Brain microvascular endothelial cell (primary cell): Measurements from ENCODE around the gene SBF1.

Experiments
- DNase-seq: peaks from one replicate; pipeline ENCODE4 v3.0.0-alpha.2; 2020
- H3K27ac ChIP-seq: fragments of 250-450 bp; sonication (Bioruptor Pico); 2 replicates; pipeline ENCODE4 v1.5.1; 2020; ENCODE audit warnings: mild to moderate bottlenecking, moderate library complexity
- H3K27me3 ChIP-seq: fragments of 250-450 bp; sonication (Bioruptor Pico); replicated peaks from 2 replicates; pipeline ENCODE4 v1.5.1; 2020; ENCODE audit warnings: mild to moderate bottlenecking
- H3K36me3 ChIP-seq: fragments of 250-450 bp; sonication (Bioruptor Pico); replicated peaks from 2 replicates; pipeline ENCODE4 v1.5.1; 2020; ENCODE audit warnings: mild to moderate bottlenecking
- H3K4me3 ChIP-seq: 2 replicates; pipeline ENCODE4 v1.5.1; 2011; ENCODE audit warnings: low read depth, mild to moderate bottlenecking, control low read depth, low read length, moderate library complexity
- in situ Hi-C: cut with HindIII; loops from 2 replicates; pipeline ENCODE4 v1.10.0; 2017; ENCODE audit warnings: low sequenced_read_pairs, low pct_ligation_motif_present
- TF ChIP-seq, protein P1 (sequence below): IDR thresholded peaks from 2 replicates; pipeline ENCODE4 v1.5.1; 2011; ENCODE audit warnings: low read depth, mild to moderate bottlenecking, moderate library complexity, low read length, control low read depth, inconsistent platforms; ENCODE audit errors: missing control alignments

The SBF1 gene

DNA sequence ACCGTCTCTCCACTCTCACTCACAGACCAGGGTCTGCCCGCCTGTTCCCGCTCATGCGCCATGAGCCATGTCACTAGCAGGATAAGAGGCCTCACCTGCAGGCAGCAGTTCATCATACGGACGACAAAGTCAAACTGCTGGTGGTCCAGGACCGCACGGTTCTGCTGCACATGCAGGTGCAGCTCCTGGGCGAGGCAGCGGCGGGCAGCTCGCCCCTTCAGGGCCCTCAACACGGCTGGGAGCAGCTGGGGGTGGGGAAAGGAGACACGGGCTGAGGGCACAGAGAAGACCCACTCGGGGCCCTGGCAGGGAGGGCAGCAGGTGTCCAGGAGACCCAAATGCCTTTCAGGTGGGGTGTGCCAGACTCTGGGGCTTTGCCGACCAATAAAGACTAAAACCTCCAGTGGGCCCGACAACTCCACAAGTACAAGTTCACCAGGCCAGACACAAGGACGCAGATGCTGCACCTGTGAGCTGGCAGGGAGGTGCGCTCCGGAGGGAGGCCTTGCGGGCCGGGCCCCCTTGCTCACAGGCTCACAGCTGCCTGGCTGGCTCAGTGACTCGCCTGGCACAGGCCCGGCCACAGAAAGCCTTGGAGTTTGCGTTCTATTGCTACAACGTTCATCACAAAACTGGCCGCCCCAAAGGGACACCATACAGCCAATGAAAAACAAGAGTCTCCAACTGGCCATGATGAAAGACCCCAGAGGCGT lies 11.5 kb downstream of the SBF1 start:
- TF ChIP-seq, protein P1, sequence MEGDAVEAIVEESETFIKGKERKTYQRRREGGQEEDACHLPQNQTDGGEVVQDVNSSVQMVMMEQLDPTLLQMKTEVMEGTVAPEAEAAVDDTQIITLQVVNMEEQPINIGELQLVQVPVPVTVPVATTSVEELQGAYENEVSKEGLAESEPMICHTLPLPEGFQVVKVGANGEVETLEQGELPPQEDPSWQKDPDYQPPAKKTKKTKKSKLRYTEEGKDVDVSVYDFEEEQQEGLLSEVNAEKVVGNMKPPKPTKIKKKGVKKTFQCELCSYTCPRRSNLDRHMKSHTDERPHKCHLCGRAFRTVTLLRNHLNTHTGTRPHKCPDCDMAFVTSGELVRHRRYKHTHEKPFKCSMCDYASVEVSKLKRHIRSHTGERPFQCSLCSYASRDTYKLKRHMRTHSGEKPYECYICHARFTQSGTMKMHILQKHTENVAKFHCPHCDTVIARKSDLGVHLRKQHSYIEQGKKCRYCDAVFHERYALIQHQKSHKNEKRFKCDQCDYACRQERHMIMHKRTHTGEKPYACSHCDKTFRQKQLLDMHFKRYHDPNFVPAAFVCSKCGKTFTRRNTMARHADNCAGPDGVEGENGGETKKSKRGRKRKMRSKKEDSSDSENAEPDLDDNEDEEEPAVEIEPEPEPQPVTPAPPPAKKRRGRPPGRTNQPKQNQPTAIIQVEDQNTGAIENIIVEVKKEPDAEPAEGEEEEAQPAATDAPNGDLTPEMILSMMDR = no peak
- H3K36me3 ChIP-seq = peaks cover 79% of the 10 kb centered on the region
- H3K27ac ChIP-seq = no peak overlapping the region
- no peaks in the 10 kb centered on the region for H3K27me3 ChIP-seq
- in situ Hi-C loops = no loop called here
- no peak for DNase-seq
- H3K4me3 ChIP-seq = no peak overlapping the region

DNA sequence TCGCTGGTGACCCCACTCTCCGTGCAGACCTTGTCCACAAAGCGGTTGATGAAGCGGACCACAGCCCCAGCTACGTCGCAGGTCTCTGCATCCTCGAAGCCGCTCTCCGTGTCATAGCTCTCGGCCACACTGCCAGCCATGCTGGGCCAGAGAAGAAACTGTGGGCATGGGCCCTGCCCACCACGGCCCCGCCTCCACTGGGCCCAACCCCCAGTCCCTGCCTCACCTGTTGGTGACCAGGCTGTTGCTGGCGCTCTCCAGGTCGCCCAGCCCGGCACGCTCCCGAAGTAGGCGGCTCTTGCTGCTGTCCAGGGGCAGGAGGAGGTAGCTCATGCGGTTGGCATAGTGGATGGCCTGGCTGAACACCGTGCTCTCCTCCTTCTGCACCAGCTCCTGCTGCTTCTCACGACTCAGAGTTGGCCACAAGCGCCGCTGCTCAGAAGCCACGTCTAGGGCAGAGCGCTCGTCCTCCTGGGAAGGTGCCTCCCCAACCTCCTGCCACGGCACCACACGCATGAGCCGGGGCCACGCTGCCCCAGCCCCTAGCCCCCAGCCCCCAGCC lies 12.8 kb downstream of the SBF1 start:
- DNase-seq = no peak
- in situ Hi-C loops = no loop called here
- Histone ChIP-seq H3K4me3 (no peak overlapping the region), H3K36me3 (peaks cover 77% of the 10 kb centered on the region), H3K27ac (no peak overlapping the region), H3K27me3 (no peaks in the 10 kb centered on the region)
- TF ChIP-seq, protein P1 = no peak

DNA sequence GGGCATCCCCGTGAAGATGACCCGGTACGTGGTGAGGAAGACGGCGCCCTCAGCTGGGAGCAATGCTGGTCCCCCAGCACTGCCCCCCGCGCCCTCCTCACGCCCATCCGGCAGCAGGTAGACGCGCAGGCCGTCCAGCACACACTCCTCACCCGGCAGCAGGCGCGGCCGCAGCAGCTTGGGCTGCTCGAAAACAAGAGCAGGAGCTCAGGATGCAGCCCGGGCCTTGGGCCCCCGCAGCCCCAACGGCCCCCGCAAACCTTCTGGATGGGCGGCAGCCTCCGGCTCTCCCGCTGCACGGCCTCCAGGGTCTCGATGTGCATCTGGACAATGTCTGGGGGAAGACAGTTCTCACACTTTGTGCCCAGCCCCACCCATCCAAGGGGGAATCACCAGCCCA lies 13.3 kb downstream of the SBF1 start:
- H3K4me3 ChIP-seq = no peak overlapping the region

DNA sequence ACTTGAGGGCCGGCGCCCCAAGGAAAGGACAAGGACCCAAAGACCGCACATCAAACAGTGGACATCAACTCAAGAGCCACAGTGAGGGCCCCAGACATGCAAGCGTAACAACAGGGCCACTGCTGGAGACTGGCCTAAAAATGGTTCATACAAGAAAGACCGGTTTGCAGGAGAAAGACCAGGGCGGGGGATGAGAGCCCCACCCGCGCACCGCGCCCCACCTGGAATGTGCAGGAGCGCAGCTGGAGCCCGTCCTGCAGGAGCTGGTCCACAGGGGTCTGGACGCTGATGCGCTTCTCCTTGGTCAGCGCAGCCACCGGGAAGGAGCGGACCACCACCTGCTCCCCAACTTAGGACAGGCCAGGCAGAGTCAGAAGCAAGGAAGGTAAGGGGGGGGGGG lies 13.9 kb downstream of the SBF1 start:
- no peaks in the 10 kb centered on the region for H3K27me3 ChIP-seq
- DNase-seq = no peak
- H3K4me3 ChIP-seq = no peak overlapping the region
- TF ChIP-seq, protein P1 = no peak
- in situ Hi-C loops = no loop called here
- no peak overlapping the region for H3K27ac ChIP-seq
- peaks cover 74% of the 10 kb centered on the region for H3K36me3 ChIP-seq

More for the DNA sequence above, 13.3 kb downstream of the SBF1 start:
- Histone ChIP-seq H3K36me3 (peaks cover 77% of the 10 kb centered on the region), H3K27ac (no peak overlapping the region), H3K27me3 (no peaks in the 10 kb centered on the region)
- TF ChIP-seq, protein P1 = no peak
- no peak for DNase-seq
- in situ Hi-C loops = no loop called here

DNA sequence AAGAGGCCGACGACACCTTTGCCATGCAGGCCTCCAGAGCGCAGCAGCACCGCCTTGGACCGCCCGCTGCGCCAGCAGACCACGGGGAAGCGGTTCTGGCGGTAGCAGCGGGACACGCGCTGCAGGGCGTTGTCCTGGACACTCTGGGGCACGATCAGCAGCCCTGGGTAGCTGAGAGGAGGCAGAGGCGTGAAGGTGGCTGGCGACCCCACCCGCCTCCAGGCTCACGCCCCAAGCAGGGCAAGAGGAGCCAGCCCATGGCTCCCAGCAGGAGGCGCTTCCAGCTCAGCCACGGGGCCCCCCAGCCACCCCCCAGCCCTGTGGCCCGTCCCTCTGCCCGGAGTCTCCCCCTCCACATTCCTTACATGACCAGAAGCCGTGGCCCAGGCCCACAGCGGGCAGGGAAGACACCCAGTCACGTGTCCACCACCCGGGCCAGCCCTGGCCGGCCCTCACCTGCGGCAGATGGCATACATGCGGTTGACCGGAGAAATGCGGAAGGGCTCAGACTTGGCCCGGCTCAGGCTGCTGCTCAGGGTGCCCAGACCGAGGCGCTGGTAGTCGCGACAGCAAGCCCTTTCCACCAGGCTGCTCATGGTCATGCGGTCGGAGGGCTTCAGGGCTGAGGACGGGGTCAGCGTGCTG lies 15.2 kb downstream of the SBF1 start:
- Histone ChIP-seq H3K27me3 (no peaks in the 10 kb centered on the region), H3K36me3 (peaks cover 75% of the 10 kb centered on the region), H3K4me3 (no peak overlapping the region), H3K27ac (no peak overlapping the region)
- TF ChIP-seq, protein P1 = no peak
- in situ Hi-C loops = no loop called here
- no peak for DNase-seq
